NCI-H510A (cell line): ENCODE measurements around the gene TGM1.

ENCODE experiments used
- DNase-seq: peaks from one replicate; lab custom pipeline; 2025; lab: John Stamatoyannopoulos, UW

Gene TGM1

GRCh38 chr14:24292118-24292807 is 29.3 kb upstream of the TGM1 start:
- DNase-seq: no peak

- no peak for DNase-seq
These were observed 28.6 kb upstream of the TGM1 start for GRCh38 chr14:24291446-24292117.

- DNase-seq: no peak
These were observed 27.8 kb upstream of the TGM1 start for GRCh38 chr14:24290746-24291145.

- DNase-seq: no peak
These were observed 26.8 kb upstream of the TGM1 start for GRCh38 chr14:24289649-24290280.

GRCh38 chr14:24286996-24287395 is 24.0 kb upstream of the TGM1 start:
- DNase-seq: no peak

- DNase-seq: no peak
These were observed 22.4 kb upstream of the TGM1 start for GRCh38 chr14:24285351-24285750.

GRCh38 chr14:24284501-24285035 is 21.6 kb upstream of the TGM1 start:
- DNase-seq: no peak

- DNase-seq: no peak
These were observed 21.0 kb upstream of the TGM1 start for GRCh38 chr14:24283796-24284460.

- DNase-seq: no peak
These were observed 19.8 kb upstream of the TGM1 start for GRCh38 chr14:24282736-24283135.

GRCh38 chr14:24281636-24282035 is 18.7 kb upstream of the TGM1 start:
- DNase-seq: no peak

GRCh38 chr14:24280797-24281460 is 18.0 kb upstream of the TGM1 start:
- DNase-seq: no peak

- DNase-seq: no peak
These were observed 16.6 kb upstream of the TGM1 start for GRCh38 chr14:24279301-24280186.

- DNase-seq: no peak
These were observed 15.4 kb upstream of the TGM1 start for GRCh38 chr14:24278424-24278823.

- no peak for DNase-seq
These were observed 14.8 kb upstream of the TGM1 start for GRCh38 chr14:24277606-24278321.

- DNase-seq: no peak
These were observed 14.1 kb upstream of the TGM1 start for GRCh38 chr14:24277071-24277470.

GRCh38 chr14:24274101-24274543 is 11.1 kb upstream of the TGM1 start:
- DNase-seq: no peak

GRCh38 chr14:24273422-24273998 is 10.5 kb upstream of the TGM1 start:
- no peak for DNase-seq

- DNase-seq: no peak
These were observed 9.5 kb upstream of the TGM1 start for GRCh38 chr14:24272467-24272866.

GRCh38 chr14:24271834-24272263 is 8.9 kb upstream of the TGM1 start:
- DNase-seq: no peak
